ENCODE results near the gene ABHD18. TPM values are rescaled to one million over a fixed set of nuclear protein-coding genes. Genes with fewer than 3 reads are reported as not detected.

The ABHD18 gene
- total RNA-seq, 4 donors from 2014 or later, result 8.2 to 13.0 (median 10.7) TPM

- TF ChIP-seq CTCF (IDR thresholded peaks at IDR 0.05; ENCODE audit: low read depth), result no peak
Observed at GRCh38 chr4:128060699-128061565, 95.7 kb downstream of the ABHD18 start, which contains the start of gene LARP1B. TSS of gene LARP1B (plus strand) at chr4:128061312. CDS start at chr4:128074952, 13,640 bp downstream.

- no peak for TF ChIP-seq CTCF (IDR thresholded peaks at IDR 0.05; ENCODE audit: low read depth)
Observed at GRCh38 chr4:128061566-128062536, 96.6 kb downstream of the ABHD18 start.

- no peak for TF ChIP-seq CTCF (IDR thresholded peaks at IDR 0.05; ENCODE audit: low read depth)
Observed at GRCh38 chr4:128068918-128069317, 103.7 kb downstream of the ABHD18 start.

- no peak for TF ChIP-seq CTCF (IDR thresholded peaks at IDR 0.05; ENCODE audit: low read depth)
Observed at GRCh38 chr4:128076464-128076863, 111.3 kb downstream of the ABHD18 start.

Other genes with a start within 250 kb of the ABHD18 start
- not detected for gene SLC25A31, start 235.0 kb upstream of the ABHD18 start, total RNA-seq
- 1 to 10 TPM in 3 of 4 donors, under 1 TPM in 1; 0.88 to 1.6 (median 1.3) TPM for gene HSPA4L, start 183.1 kb upstream of the ABHD18 start, total RNA-seq
- gene PLK4, start 84.5 kb upstream of the ABHD18 start, total RNA-seq, result 1 to 10 TPM; 3.1 to 7.8 (median 4.6) TPM
- gene MFSD8, start 233 bp upstream of the ABHD18 start, total RNA-seq, result 10 to 100 TPM; 22.2 to 28.7 (median 25.6) TPM
- gene LARP1B, start 95.9 kb downstream of the ABHD18 start, total RNA-seq, result 10 to 100 TPM; 18.7 to 32.6 (median 19.1) TPM